Activated CD4-positive, alpha-beta memory T cell treated with anti-CD3 and anti-CD28 coated beads, Interleukin-2, amount 10 ng/mL, durations not matched to agents 7 days and 5 days (primary cell): ENCODE results near the gene ATP8B4. TPM values are rescaled to one million over a fixed set of nuclear protein-coding genes. Genes with fewer than 3 reads are reported as not detected.

Experiments used
- CTCF ChIA-PET: fragments of 350-600 bp; sonication (Branson Sonifier 250); formaldehyde crosslinking; loops from one replicate; lab custom pipeline; 2021; ENCODE audit warnings: antibody characterized with exemption, inconsistent platforms; lab: Charles Lee
- POLR2A ChIA-PET: fragments of 350-600 bp; sonication (Branson Sonifier 250); formaldehyde crosslinking; loops from one replicate; lab custom pipeline; 2021; ENCODE audit warnings: antibody characterized with exemption; lab: Charles Lee
- DNase-seq: peaks from one replicate; pipeline ENCODE4 v3.0.0-alpha.2; 2020
- H3K27ac Mint-ChIP-seq: one replicate; pipeline ENCODE4 v1.8.0; 2021; ENCODE audit warnings: mild to moderate bottlenecking, mixed read lengths
- H3K27me3 Mint-ChIP-seq: one replicate; pipeline ENCODE4 v1.8.0; 2021; ENCODE audit warnings: mixed read lengths
- H3K36me3 Mint-ChIP-seq: one replicate; pipeline ENCODE4 v1.8.0; 2021; ENCODE audit warnings: low read depth, mixed read lengths
- H3K4me1 Mint-ChIP-seq: one replicate; pipeline ENCODE4 v1.8.0; 2021; ENCODE audit warnings: mixed read lengths
- H3K4me3 Mint-ChIP-seq: one replicate; pipeline ENCODE4 v1.8.0; 2021; ENCODE audit warnings: mild to moderate bottlenecking, mixed read lengths
- H3K9me3 Mint-ChIP-seq: one replicate; pipeline ENCODE4 v1.8.0; 2021; ENCODE audit warnings: mixed read lengths
- total RNA-seq, 2 experiments: library from RNA; stranded (reverse); gene quantifications; one replicate each; pipeline ENCODE4 v1.2.3, GENCODE V29; 2021

The ATP8B4 gene
- total RNA-seq, 2 experiments from 2014 or later, result 19.9 to 20.7 TPM

DNA sequence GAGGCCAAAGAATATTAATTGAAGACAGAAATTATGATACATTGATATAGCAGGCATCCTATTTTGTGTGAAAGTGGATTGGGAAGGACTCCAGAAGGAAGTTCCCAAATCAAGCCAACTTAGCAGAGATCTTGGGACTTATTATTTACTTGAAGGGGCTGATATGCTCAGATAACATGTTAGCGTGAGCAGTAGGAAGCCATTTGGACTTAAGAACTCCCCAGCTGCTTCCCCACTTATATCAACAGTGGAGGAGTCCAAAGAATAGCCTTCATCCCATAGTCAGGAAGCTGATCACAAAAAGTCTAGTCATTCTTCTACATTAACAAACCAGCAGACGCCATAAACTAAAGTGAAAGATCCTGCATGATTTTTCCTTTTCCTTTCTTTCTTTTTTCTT is 200.0 kb downstream of the ATP8B4 start:
- H3K4me3 Mint-ChIP-seq, result no peak overlapping the region
- ChIA-PET POLR2A (no interaction called here), CTCF (no interaction called here)
- H3K9me3 Mint-ChIP-seq, result no peaks in the 10 kb centered on the region
- H3K27me3 Mint-ChIP-seq, result no peaks in the 10 kb centered on the region
- DNase-seq, result no peak
- H3K36me3 Mint-ChIP-seq, result peaks cover 35% of the 10 kb centered on the region
- H3K4me1 Mint-ChIP-seq, result no peaks in the 10 kb centered on the region
- no peak overlapping the region for H3K27ac Mint-ChIP-seq

DNA sequence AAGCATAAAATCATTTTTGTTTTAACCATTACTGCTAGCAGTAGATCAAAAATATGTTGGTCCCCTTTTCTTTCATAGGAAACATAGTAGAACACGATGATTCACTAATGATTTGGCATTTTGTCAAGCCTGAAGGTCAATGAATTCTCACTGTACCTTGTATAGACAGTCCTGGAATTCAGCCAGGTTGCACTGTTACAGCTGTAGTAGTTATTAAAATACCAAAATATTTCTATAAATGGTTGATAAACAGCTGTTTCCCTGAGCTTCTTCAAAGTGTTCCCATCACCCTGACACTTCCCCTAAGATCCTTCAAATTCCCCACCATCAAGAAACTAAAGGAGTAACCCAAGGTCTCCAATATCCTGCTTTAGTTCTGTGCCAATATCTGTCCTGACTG is 200.9 kb downstream of the ATP8B4 start:
- Mint-ChIP-seq H3K27me3 (no peaks in the 10 kb centered on the region), H3K4me1 (no peaks in the 10 kb centered on the region), H3K27ac (no peak overlapping the region), H3K36me3 (peaks cover 29% of the 10 kb centered on the region), H3K9me3 (peaks cover 2% of the 10 kb centered on the region), H3K4me3 (no peak overlapping the region)
- ChIA-PET POLR2A (no interaction called here), CTCF (no interaction called here)
- DNase-seq, result no peak

DNA sequence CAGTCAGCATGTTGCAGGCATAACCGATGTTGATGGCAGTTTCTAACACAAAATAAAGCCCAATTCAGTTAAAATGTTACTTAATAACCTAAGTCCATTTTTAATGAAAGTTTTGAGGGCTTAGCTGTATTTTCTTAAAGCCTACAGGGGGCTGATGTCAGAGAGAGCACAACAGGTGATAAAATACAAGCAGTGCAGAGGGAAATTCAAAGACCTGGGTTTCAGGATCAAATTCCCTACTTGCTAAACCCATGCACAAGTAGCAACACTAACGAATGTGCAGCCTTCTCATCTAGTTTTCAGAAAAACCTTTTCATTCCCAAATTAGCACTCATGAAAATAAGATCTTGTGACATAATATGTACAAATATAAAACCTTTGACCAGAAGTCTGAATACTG is 202.0 kb downstream of the ATP8B4 start:
- POLR2A ChIA-PET, result no interaction called here
- H3K9me3 Mint-ChIP-seq, result peaks cover 2% of the 10 kb centered on the region
- DNase-seq, result no peak
- no peaks in the 10 kb centered on the region for H3K27me3 Mint-ChIP-seq
- H3K36me3 Mint-ChIP-seq, result peaks cover 35% of the 10 kb centered on the region
- H3K27ac Mint-ChIP-seq, result no peak overlapping the region
- no peak overlapping the region for H3K4me3 Mint-ChIP-seq
- CTCF ChIA-PET, result no interaction called here
- H3K4me1 Mint-ChIP-seq, result no peaks in the 10 kb centered on the region

DNA sequence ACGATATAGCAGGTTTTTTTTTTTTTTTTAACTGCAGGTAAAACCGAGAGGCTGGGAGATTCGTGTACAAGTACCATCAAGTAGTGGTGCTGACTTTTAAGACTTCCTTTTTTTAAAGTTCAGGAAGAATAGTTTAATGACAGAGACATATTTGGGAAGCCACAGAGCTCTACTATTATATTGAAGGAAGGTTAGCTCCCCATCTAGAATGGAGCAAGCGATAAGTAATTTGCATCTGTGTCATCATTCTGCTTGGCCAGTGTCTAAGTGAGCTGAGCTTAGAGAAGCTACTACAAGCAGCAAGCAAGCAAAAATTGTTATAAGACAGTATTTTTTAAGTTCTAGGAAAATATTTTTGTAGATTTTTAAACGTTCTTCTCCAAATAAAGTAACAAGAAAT is 203.2 kb downstream of the ATP8B4 start:
- Mint-ChIP-seq H3K9me3 (peaks cover 4% of the 10 kb centered on the region), H3K27ac (no peak overlapping the region), H3K27me3 (no peaks in the 10 kb centered on the region), H3K4me3 (no peak overlapping the region), H3K36me3 (peaks cover 41% of the 10 kb centered on the region), H3K4me1 (no peaks in the 10 kb centered on the region)
- ChIA-PET POLR2A (no interaction called here), CTCF (no interaction called here)
- no peak for DNase-seq

DNA sequence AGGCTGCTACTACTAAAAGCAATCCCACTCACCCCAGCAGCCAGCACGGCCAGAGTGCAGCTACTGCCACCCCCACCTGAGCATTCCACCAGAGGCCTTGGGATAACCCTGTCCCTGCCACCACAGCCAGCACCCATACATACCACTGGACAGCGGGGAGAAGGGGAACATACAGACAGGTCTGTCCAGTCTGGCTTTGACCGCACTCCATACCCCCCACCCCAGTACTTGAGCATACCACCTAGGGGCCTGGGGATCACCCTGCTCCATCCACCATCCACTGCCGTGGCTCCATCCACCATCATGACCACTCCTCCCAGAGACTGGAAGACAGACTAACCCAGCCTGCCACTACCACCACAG is 210.1 kb downstream of the ATP8B4 start:
- Mint-ChIP-seq H3K27ac (no peak overlapping the region), H3K36me3 (peaks cover 32% of the 10 kb centered on the region)

DNA sequence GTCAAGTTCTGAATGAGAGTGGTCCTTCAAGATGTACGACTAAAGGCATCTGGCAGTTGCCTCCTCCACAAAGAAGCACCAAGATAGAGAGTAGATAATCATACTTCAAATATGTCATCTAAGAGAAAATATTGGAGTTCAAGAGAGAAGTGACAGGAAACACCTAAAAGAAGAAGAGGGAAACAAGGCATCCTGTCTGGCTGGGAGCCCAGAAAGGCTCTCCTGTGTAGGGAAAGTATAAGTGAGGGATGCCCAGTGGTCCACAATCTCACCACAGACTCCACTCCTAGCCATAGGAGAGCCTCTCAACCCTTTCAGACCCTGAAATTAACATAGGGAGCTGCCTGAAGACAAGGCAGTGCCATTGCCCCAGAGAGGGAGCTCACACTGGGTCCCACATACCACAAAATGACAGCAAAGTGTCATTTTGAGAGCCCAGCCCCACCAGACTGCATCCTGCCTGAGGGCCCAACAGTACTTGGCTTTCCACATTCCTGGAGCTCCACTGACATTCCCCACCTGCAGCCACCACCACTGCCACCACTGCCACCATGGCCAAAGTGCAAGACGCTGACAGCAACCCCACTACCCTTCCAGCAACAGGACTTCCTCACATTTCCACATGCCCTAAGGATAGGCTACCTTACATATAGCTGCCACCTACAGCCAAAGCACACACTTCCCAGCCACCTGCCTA is 210.6 kb downstream of the ATP8B4 start:
- POLR2A ChIA-PET, result no interaction called here
- no peaks in the 10 kb centered on the region for H3K27me3 Mint-ChIP-seq
- no peak for DNase-seq
- CTCF ChIA-PET, result no interaction called here
- H3K27ac Mint-ChIP-seq, result no peak overlapping the region
- no peak overlapping the region for H3K4me3 Mint-ChIP-seq
- H3K36me3 Mint-ChIP-seq, result peaks cover 34% of the 10 kb centered on the region
- H3K9me3 Mint-ChIP-seq, result peaks cover 11% of the 10 kb centered on the region
- H3K4me1 Mint-ChIP-seq, result no peaks in the 10 kb centered on the region

More for the DNA sequence above, 210.1 kb downstream of the ATP8B4 start:
- Mint-ChIP-seq H3K4me1 (no peaks in the 10 kb centered on the region), H3K9me3 (peaks cover 11% of the 10 kb centered on the region), H3K4me3 (no peak overlapping the region), H3K27me3 (no peaks in the 10 kb centered on the region)
- CTCF ChIA-PET, result no interaction called here
- DNase-seq, result no peak
- POLR2A ChIA-PET, result no interaction called here

DNA sequence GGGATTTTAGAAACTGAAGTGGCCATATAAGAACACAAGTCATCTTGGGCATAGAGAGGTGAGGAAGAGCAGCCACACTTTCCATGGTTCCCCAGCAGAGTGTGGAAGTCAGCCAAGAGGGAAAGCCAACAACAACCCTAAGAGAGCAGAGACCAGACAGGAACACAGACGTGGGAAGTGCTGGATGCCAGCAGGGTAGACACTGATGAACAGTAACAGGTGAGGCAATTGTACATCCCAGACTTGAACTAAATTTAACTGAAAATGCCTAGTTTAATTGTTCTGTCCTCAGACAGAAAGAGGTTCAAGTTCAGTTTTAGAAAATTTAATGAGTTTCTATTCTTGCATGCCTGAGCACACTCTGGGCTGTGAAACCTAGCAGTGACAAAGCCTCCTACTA is 212.1 kb downstream of the ATP8B4 start:
- Mint-ChIP-seq H3K9me3 (peaks cover 9% of the 10 kb centered on the region), H3K4me1 (no peaks in the 10 kb centered on the region), H3K4me3 (no peak overlapping the region), H3K36me3 (peaks cover 22% of the 10 kb centered on the region), H3K27ac (no peak overlapping the region), H3K27me3 (no peaks in the 10 kb centered on the region)
- ChIA-PET POLR2A (no interaction called here), CTCF (no interaction called here)
- DNase-seq, result no peak

DNA sequence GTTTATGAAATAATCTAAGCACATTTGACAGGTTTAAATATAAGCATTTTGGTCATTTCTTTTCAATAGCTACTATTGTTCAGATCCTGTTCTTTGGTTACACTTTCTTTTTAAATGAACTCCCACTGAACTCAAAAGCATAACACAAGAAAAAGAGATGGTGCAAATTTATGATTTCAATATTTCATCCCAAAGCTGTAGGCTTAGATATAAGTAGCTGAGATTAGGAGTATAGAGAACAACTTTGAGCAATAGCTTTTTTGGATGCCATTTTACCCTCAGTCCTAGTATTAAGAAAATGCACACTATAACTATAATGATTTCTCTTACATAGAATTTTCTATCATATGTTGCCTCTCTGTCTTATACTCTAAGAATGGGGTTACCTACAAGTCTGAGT is 213.8 kb downstream of the ATP8B4 start:
- POLR2A ChIA-PET, result no interaction called here
- no peaks in the 10 kb centered on the region for H3K27me3 Mint-ChIP-seq
- peaks cover 13% of the 10 kb centered on the region for H3K36me3 Mint-ChIP-seq
- DNase-seq, result no peak
- peaks cover 4% of the 10 kb centered on the region for H3K9me3 Mint-ChIP-seq
- CTCF ChIA-PET, result interaction anchor here (0.7 kb wide), 1 partner anchor 98 kb away, joined by 3 read pairs; no protein-coding TSS in a partner anchor
- H3K4me1 Mint-ChIP-seq, result no peaks in the 10 kb centered on the region
- no peak overlapping the region for H3K4me3 Mint-ChIP-seq
- no peak overlapping the region for H3K27ac Mint-ChIP-seq

DNA sequence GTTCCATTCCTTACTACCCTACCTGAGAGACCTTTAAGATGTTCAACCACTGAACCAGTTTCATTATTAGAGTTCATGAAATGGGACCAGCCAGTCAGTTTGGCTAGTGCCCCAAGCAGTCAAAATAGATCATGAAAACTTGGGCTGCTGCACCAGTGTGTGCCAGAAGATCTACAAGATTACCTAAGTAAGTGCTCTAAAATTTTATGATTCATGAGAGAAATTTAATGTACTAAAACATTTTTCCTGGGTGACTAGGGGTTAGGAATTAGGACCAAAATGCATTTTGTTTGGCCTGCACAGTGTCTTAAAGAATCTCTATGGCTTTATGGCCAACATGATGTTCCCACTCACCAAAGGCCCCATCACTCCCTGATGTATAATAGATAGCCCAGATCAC is 214.7 kb downstream of the ATP8B4 start:
- Mint-ChIP-seq H3K4me3 (no peak overlapping the region), H3K27me3 (no peaks in the 10 kb centered on the region), H3K27ac (no peak overlapping the region), H3K36me3 (peaks cover 14% of the 10 kb centered on the region), H3K4me1 (no peaks in the 10 kb centered on the region), H3K9me3 (peaks cover 2% of the 10 kb centered on the region)
- POLR2A ChIA-PET, result no interaction called here
- CTCF ChIA-PET, result no interaction called here
- no peak for DNase-seq

DNA sequence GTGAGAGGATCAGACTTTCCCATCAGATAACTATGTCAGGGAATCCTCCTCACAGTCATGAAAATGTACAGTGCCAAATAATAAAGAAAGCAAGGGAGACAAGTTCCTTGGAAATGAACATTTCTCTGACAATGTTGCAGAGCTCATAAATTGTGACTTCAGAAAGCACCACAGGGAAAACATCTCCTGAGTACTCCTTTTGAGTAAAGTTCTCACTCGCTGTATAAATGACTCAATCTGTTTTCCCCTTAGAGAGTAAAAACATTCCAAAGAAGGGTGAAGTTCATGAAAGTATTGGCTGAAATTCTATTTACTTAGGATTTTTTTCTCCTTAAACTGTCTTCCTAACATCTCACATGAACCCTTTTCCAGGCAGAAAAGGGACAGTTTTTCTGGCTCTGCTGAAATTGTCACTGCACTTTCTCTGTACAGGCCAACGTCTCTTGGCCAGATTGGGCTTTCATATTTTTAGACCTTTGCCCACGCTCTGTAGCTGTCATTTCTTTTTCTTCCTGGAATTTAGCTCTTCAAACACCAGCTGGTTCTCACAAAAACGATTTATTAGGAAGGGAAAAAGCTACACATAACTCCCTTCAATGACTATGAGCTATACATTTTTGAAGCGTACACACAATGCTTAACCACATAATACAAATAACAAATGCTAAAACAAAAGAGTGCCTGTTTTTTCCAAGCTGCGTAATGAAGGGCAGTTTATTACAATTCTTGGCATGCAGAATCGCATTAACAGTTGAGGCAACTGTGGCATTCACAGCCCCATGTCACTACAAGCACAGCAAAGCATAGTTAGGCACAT is 216.1 kb downstream of the ATP8B4 start:
- Mint-ChIP-seq H3K27ac (no peak overlapping the region), H3K9me3 (no peaks in the 10 kb centered on the region), H3K27me3 (no peaks in the 10 kb centered on the region), H3K36me3 (peaks cover 9% of the 10 kb centered on the region), H3K4me3 (no peak overlapping the region), H3K4me1 (peaks cover 3% of the 10 kb centered on the region)
- no peak for DNase-seq
- ChIA-PET CTCF (interaction anchor here (1.5 kb wide), 1 partner anchor 101 kb away, joined by 6 read pairs; no protein-coding TSS in a partner anchor), POLR2A (no interaction called here)

DNA sequence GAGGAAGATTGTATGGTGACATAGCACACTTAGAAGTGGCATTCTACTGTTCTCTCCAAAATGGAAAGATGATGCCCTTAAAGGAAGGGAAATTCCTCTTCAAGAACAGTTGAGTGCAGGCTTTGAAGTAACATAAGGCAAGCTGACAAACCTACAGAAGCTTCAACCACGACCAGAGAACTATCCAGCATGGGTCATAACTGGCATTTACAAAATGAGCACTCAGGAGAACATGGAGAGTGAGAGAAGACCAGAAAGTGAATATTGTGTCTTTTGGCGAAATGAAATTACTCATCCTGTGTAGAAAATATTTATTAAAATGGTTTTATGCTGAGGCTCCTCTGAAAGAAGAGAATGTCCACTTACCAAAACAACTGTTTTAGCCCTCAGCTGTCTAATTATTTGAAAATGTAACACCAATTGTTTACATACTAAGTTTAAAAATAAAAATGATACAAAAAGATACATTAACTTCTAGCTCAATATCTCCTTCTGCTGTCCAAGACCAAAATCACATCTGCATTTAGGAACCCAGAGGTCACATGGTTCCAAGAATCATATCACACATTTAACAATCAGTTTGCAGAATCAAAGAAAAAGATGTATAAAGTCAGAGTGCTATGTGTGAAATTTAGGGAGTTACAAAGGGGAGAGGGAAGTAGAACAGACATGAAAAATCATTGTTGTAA is 216.9 kb downstream of the ATP8B4 start:
- ChIA-PET CTCF (interaction anchor here (1.5 kb wide), 1 partner anchor 101 kb away, joined by 6 read pairs; no protein-coding TSS in a partner anchor), POLR2A (no interaction called here)
- Mint-ChIP-seq H3K4me1 (peaks cover 3% of the 10 kb centered on the region), H3K9me3 (no peaks in the 10 kb centered on the region), H3K27ac (no peak overlapping the region), H3K36me3 (peaks cover 6% of the 10 kb centered on the region), H3K27me3 (no peaks in the 10 kb centered on the region), H3K4me3 (no peak overlapping the region)
- DNase-seq, result no peak

DNA sequence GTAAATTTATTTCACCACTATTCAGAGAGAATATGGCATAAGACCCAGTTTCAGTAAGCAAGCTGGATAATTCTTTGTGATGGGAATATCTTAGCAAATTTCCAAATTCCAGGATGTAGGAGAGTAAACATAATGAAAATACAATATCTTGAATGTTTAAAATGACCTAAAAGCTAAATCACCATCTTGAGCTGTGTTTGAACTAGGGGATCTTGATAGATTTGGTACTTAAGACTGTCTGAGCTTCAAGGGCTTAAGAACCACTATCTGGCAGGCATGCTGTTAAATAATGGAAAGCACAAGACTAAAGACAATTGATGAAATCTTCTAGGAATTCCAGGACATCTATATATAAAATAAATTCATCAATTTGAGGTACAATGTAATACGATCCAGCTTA is 217.7 kb downstream of the ATP8B4 start:
- CTCF ChIA-PET, result interaction anchor here (1.5 kb wide), 1 partner anchor 102 kb away, joined by 6 read pairs; no protein-coding TSS in a partner anchor

DNA sequence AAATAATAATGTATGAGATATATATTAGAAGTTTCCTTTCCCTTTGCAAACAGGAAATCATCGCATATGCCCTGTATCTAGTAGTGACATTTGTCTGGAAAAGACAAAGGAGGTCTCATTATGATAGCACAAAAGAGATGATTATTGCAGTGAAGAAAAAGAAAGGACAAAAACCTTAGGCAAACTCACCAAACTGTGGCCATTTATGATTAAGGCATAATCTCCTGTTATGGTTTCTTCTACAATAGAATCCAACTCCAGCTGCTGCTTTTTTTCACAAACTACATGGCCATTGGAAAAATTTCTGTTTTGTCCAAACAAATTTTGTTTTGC is 218.2 kb downstream of the ATP8B4 start:
- no peak for DNase-seq
- Mint-ChIP-seq H3K36me3 (peaks cover 10% of the 10 kb centered on the region), H3K4me1 (peaks cover 3% of the 10 kb centered on the region), H3K4me3 (no peak overlapping the region), H3K27me3 (no peaks in the 10 kb centered on the region), H3K9me3 (no peaks in the 10 kb centered on the region), H3K27ac (no peak overlapping the region)
- CTCF ChIA-PET, result no interaction called here
- POLR2A ChIA-PET, result no interaction called here

More for the DNA sequence above, 217.7 kb downstream of the ATP8B4 start:
- H3K27me3 Mint-ChIP-seq, result no peaks in the 10 kb centered on the region
- H3K4me3 Mint-ChIP-seq, result no peak overlapping the region
- H3K27ac Mint-ChIP-seq, result no peak overlapping the region
- no peak for DNase-seq
- H3K9me3 Mint-ChIP-seq, result no peaks in the 10 kb centered on the region
- POLR2A ChIA-PET, result no interaction called here
- H3K36me3 Mint-ChIP-seq, result peaks cover 6% of the 10 kb centered on the region
- H3K4me1 Mint-ChIP-seq, result peaks cover 3% of the 10 kb centered on the region
